ENCODE results near the gene ABCA3.

DNA sequence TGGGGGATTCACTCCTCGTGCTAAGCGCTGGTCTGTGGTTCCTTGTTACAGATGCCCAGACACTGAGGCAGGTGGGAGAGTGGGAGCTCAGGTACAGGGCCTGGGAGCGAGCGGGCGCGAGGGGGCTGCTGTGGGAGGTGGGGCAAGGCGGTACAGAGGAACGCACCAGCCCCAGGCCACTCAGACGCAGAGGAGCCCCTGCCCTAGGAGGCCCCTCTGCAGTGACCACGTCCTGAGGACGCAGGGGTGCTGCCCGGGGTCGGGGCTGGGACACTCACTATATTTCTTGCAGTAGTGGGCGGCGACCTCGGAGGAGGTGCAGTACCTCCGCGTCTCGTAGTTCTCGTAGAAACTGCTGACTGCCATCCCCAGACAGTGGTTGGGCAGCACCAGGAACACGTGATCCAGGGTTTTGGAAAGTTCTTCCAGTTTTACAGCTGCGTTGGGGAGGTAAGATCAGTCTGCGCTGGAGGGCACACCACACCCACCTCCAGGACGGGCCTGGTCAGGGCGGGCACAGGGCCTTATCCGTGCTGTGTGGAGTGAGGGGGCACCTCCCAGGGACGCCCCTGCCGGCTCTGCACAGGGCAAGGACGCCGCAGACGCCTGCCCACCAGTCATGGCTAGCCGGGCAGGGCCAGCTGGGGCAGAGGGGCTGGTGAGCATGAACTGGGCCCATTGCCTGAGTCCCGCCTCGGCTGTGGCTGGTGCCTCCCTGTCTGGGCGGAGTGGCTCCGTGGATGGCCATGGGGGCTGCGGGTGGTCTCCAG is 56.3 kb downstream of the ABCA3 start:
- TF ChIP-seq, protein P1, sequence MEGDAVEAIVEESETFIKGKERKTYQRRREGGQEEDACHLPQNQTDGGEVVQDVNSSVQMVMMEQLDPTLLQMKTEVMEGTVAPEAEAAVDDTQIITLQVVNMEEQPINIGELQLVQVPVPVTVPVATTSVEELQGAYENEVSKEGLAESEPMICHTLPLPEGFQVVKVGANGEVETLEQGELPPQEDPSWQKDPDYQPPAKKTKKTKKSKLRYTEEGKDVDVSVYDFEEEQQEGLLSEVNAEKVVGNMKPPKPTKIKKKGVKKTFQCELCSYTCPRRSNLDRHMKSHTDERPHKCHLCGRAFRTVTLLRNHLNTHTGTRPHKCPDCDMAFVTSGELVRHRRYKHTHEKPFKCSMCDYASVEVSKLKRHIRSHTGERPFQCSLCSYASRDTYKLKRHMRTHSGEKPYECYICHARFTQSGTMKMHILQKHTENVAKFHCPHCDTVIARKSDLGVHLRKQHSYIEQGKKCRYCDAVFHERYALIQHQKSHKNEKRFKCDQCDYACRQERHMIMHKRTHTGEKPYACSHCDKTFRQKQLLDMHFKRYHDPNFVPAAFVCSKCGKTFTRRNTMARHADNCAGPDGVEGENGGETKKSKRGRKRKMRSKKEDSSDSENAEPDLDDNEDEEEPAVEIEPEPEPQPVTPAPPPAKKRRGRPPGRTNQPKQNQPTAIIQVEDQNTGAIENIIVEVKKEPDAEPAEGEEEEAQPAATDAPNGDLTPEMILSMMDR (IDR thresholded peaks at IDR 0.05), result no peak
- TF ChIP-seq ZFX (IDR thresholded peaks at IDR 0.05; ENCODE audit: borderline replicate concordance), result no peak
